ENCODE data around the gene GNAI3. TPM values are rescaled to one million over a fixed set of nuclear protein-coding genes. Genes with fewer than 3 reads are reported as not detected.

Gene GNAI3
- total RNA-seq, 1 experiment from 2014 or later: 10.0 TPM

DNA sequence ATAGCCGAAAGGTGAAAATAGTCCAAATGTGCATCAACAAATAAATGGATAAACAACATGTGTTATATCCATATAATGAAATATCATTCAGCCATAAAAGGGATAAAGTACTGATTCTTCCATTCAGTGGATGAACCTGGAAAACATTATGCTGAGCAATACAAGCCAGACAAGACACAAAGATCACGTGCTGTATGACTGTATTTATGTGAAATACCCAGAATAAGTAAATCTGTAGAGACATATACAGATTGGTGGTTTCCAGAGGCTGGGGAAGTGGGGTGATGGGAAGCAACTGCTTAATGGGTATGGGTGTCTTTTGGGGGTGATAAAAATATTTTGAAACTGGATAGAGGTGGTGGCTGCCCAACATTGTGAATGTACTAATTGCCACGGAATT is 94.2 kb downstream of the GNAI3 start:
- H3K4me2 ChIP-seq: peak overlapping the region; percentile 76; the same call in 1 of the 2 replicates
- CTCF ChIA-PET: interaction anchor here (0.7 to 1.0 kb wide), 2 partner anchors 99 to 132 kb away, joined by 3 to 6 read pairs; no protein-coding TSS in a partner anchor

GRCh38 chr1:109643385-109644230 is 95.2 kb downstream of the GNAI3 start:
- Histone ChIP-seq H4K20me1 (ENCODE audit: insufficient read depth) (no peaks in the 10 kb centered on the region), H3F3A (ENCODE audit: insufficient read depth, low read depth) (no peaks in the 10 kb centered on the region), H3K27me3 (ENCODE audit: insufficient read depth, low read depth) (no peaks in the 10 kb centered on the region), H3K4me2 (peak overlapping the region; percentile 76), H3K9me3 (ENCODE audit: insufficient read depth, low read depth) (no peaks in the 10 kb centered on the region), H3K36me3 (ENCODE audit: low read depth) (no peaks in the 10 kb centered on the region), H3K27ac (no peak overlapping the region), H3K79me2 (ENCODE audit: low read depth) (no peaks in the 10 kb centered on the region), H3K9me2 (ENCODE audit: insufficient read depth) (no peaks in the 10 kb centered on the region), H3K4me3 (peak overlapping the region; percentile 38; the same call in 1 of the 2 replicates), H2AFZ (peak overlapping the region; percentile 83), H3K4me1 (replicated peaks; ENCODE audit: insufficient read depth) (peaks cover 10% of the 10 kb centered on the region)
- ChIA-PET POLR2A (ENCODE audit: unreplicated experiment) (no interaction called here), CTCF (interaction anchor here (0.7 to 1.0 kb wide), 2 partner anchors 98 to 131 kb away, joined by 3 to 6 read pairs; no protein-coding TSS in a partner anchor)
- BruUV-seq (replicated peaks): no TSS peak
- TF ChIP-seq CTCF (conservative IDR thresholded peaks at IDR 0.05) (peak; percentile 96), EZH2 (IDR thresholded peaks at IDR 0.05; ENCODE audit: low read depth) (no peak)
- intact Hi-C loops (cut with micrococcal nuclease; ENCODE audit: unreplicated experiment): loop anchor here (2.0 to 5.0 kb wide), 4 partner anchors 97 to 369 kb away; partner anchors contain the start of gene AHCYL1
- peak; percentile 78 to 85 for DNase-seq

More for the DNA sequence above, 94.2 kb downstream of the GNAI3 start:
- Histone ChIP-seq H2AFZ (no peak overlapping the region), H3K27ac (no peak overlapping the region), H3K79me2 (ENCODE audit: low read depth) (no peaks in the 10 kb centered on the region), H3K9me3 (ENCODE audit: insufficient read depth, low read depth) (no peaks in the 10 kb centered on the region), H3K27me3 (ENCODE audit: insufficient read depth, low read depth) (no peaks in the 10 kb centered on the region), H3K4me3 (no peak overlapping the region), H3K4me1 (replicated peaks; ENCODE audit: insufficient read depth) (peaks cover 10% of the 10 kb centered on the region), H4K20me1 (ENCODE audit: insufficient read depth) (no peaks in the 10 kb centered on the region), H3K36me3 (ENCODE audit: low read depth) (no peaks in the 10 kb centered on the region), H3K9me2 (ENCODE audit: insufficient read depth) (no peaks in the 10 kb centered on the region), H3F3A (ENCODE audit: insufficient read depth, low read depth) (no peaks in the 10 kb centered on the region)
- intact Hi-C loops (cut with micrococcal nuclease; ENCODE audit: unreplicated experiment): loop anchor here (2.0 to 5.0 kb wide), 4 partner anchors 96 to 370 kb away; partner anchors contain the start of gene AHCYL1
- POLR2A ChIA-PET (ENCODE audit: unreplicated experiment): interaction anchor here (0.5 kb wide), 1 partner anchor 140 kb away, joined by 3 read pairs; no protein-coding TSS in a partner anchor
- TF ChIP-seq CTCF (conservative IDR thresholded peaks at IDR 0.05) (no peak), EZH2 (IDR thresholded peaks at IDR 0.05; ENCODE audit: low read depth) (no peak)
- BruUV-seq (replicated peaks): no TSS peak
- DNase-seq: no peak

DNA sequence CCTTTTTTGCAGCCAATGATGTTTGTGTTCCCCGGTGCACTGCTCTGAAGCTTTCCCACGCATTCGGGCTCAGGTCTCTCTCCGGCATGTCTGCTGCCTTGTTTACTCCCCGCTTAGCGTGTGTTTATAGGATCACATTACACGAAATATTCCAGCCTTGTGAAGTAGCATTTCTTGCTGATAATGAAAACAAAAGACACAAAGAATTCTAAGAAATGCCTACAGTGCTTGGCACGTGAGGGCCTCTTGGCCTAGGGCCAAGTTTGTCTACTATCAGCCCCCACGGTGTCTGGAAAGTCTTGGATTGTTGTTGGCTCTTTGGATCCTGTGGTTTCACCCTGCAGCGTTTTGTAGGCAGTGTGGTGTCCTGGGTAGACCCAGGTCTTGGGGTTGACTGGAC is 96.3 kb downstream of the GNAI3 start:
- H3K4me2 ChIP-seq: no peak overlapping the region
- H2AFZ ChIP-seq: no peak overlapping the region
- no peaks in the 10 kb centered on the region for H3K27me3 ChIP-seq (ENCODE audit: insufficient read depth, low read depth)
- intact Hi-C loops (cut with micrococcal nuclease; ENCODE audit: unreplicated experiment): loop anchor here (5.0 kb wide), 1 partner anchor 368 kb away; no protein-coding TSS in a partner anchor
- POLR2A ChIA-PET (ENCODE audit: unreplicated experiment): no interaction called here
- peaks cover 10% of the 10 kb centered on the region for H3K4me1 ChIP-seq (replicated peaks; ENCODE audit: insufficient read depth)
- BruUV-seq (replicated peaks): no TSS peak
- TF ChIP-seq CTCF (conservative IDR thresholded peaks at IDR 0.05): no peak
- no peak for TF ChIP-seq EZH2 (IDR thresholded peaks at IDR 0.05; ENCODE audit: low read depth)
- CTCF ChIA-PET: no interaction called here
- H3K9me3 ChIP-seq (ENCODE audit: insufficient read depth, low read depth): no peaks in the 10 kb centered on the region
- no peaks in the 10 kb centered on the region for H4K20me1 ChIP-seq (ENCODE audit: insufficient read depth)
- H3K27ac ChIP-seq: no peak overlapping the region
- no peaks in the 10 kb centered on the region for H3K9me2 ChIP-seq (ENCODE audit: insufficient read depth)
- H3K79me2 ChIP-seq (ENCODE audit: low read depth): no peaks in the 10 kb centered on the region
- H3K36me3 ChIP-seq (ENCODE audit: low read depth): no peaks in the 10 kb centered on the region
- no peak for DNase-seq
- no peak overlapping the region for H3K4me3 ChIP-seq
- H3F3A ChIP-seq (ENCODE audit: insufficient read depth, low read depth): 0 out of 2 replicates have a peak, but pooled peaks cover 3% of the 10 kb centered on the region

Data from PC-9 (cell line).